Activated naive CD8-positive, alpha-beta T cell (primary cell): ENCODE results near the gene FGFR4.

ENCODE experiments used
- H3K27ac Mint-ChIP-seq: one replicate; pipeline ENCODE4 v1.8.0; 2021; ENCODE audit warnings: mixed read lengths
- H3K27me3 Mint-ChIP-seq: one replicate; pipeline ENCODE4 v1.8.0; 2021; ENCODE audit warnings: mixed read lengths
- H3K36me3 Mint-ChIP-seq: one replicate; pipeline ENCODE4 v1.8.0; 2021; ENCODE audit warnings: mixed read lengths
- H3K4me1 Mint-ChIP-seq: one replicate; pipeline ENCODE4 v1.8.0; 2021; ENCODE audit warnings: low read depth, mixed read lengths
- H3K4me3 Mint-ChIP-seq: one replicate; pipeline ENCODE4 v1.8.0; 2021; ENCODE audit warnings: mild to moderate bottlenecking, mixed read lengths
- H3K9me3 Mint-ChIP-seq: one replicate; pipeline ENCODE4 v1.8.0; 2021; ENCODE audit warnings: low read depth, mixed read lengths

FGFR4 gene

DNA sequence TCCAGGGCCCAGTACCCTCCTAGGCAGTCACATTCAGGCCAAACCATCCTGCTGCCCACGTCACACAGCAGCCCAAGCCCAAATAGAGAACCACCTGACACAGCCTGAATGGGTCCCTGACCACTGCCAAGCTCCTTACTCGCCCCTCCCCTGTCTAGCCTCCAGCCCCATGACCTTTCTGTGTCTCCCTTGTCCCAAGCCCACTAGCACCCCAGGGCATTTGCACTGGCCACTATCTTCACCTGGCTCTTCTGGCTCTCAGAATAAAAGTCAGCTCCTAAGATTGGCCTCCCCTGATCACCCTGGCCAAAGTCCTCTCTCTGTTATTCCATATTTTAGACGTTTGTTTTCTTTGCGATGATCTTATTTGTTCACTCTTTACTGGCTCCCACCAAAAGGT is 20.4 kb downstream of the FGFR4 start:
- H3K36me3 Mint-ChIP-seq, result no peaks in the 10 kb centered on the region
- H3K27me3 Mint-ChIP-seq, result no peaks in the 10 kb centered on the region
- H3K27ac Mint-ChIP-seq, result no peak overlapping the region
- no peak overlapping the region for H3K4me3 Mint-ChIP-seq
- H3K9me3 Mint-ChIP-seq, result no peaks in the 10 kb centered on the region
- no peaks in the 10 kb centered on the region for H3K4me1 Mint-ChIP-seq

DNA sequence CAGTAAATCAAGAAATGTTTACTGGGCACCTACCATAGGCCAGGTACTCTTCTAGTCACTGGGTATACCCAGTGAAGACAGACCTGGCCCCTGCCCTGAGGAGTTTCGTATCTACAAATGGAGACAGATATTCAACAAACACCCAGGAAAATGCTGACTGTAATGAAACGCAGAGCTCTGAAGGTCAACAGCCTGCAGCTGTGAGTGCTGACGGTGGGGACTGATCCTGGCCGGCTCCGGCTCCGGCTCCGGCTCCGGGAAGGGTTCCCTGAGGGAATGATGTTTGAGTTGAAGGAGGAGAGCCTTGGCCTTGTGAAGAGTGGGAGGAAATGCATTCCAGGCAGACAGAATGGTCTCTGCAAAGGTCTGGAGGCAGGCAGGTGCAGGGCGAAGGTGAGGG is 23.1 kb downstream of the FGFR4 start:
- no peaks in the 10 kb centered on the region for H3K27me3 Mint-ChIP-seq
- H3K9me3 Mint-ChIP-seq, result no peaks in the 10 kb centered on the region
- H3K4me1 Mint-ChIP-seq, result peaks cover 5% of the 10 kb centered on the region
- H3K36me3 Mint-ChIP-seq, result no peaks in the 10 kb centered on the region
- no peak overlapping the region for H3K4me3 Mint-ChIP-seq
- no peak overlapping the region for H3K27ac Mint-ChIP-seq

DNA sequence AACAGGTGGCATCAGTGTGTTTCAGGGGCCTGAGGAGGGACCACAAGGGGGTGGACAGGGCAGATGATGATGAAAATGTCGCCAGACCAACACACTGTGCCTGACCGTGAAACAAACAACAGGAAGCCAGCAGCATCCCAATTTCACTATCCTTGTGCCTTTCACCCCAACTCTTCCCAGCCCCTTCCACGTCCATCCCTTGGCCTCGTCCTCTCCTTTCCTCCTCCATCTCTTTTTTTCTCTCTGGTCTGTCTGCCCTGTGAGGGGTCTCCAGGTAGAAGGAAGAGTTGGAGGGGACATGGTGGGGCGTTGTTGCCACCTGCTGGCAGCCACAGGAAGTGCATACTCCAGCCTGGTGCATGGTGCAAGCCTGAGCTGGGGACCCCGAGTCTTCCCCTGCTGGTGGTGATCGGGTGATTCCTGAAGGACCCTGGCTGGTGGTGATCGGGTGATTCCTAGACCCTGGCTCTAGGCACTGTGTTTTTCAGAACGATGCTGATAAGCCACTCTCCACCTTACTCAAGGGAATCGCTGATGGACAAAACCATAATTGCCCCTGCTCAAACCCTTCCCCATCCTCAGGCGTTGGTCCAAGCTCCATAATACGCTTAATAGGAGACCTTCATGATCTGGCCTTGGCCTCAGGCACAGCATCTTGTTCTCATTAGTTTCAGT is 25.1 kb downstream of the FGFR4 start:
- no peaks in the 10 kb centered on the region for H3K9me3 Mint-ChIP-seq

DNA sequence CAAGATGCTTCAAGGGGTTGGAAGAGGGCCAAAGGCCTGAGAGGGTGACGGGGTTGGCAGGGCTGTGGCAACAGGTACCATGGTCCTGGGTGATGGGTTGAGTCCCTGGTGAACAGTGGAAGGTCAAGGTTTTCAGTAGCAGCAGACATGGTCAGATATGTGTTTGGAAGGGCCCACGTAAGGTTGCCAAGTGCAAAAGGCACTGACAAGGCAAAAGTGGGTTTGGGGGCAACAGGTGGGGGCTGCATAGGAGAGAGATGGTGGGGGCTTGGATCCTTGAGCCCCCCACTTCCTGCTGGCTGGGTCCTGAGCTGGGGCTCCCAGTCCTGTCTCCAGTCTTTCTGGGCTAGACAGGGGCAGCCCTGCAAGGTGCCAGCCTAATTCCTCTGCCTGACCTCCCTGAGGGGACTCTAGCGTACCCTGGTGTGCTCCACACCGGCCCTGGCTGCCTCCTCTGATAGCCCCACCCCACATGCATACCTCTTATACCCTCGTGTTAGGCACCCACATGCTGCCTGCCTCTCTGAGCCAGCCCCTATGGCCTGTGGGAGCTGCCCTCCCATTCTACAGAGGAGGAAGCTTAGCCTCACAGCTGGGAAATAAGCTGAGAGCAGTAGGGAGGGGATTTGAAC is 26.0 kb downstream of the FGFR4 start:
- H3K36me3 Mint-ChIP-seq, result no peaks in the 10 kb centered on the region
- no peaks in the 10 kb centered on the region for H3K9me3 Mint-ChIP-seq
- peaks cover 17% of the 10 kb centered on the region for H3K4me1 Mint-ChIP-seq
- no peak overlapping the region for H3K27ac Mint-ChIP-seq
- H3K27me3 Mint-ChIP-seq, result no peaks in the 10 kb centered on the region
- H3K4me3 Mint-ChIP-seq, result no peak overlapping the region

More for the DNA sequence above, 25.1 kb downstream of the FGFR4 start:
- no peak overlapping the region for H3K27ac Mint-ChIP-seq
- H3K4me3 Mint-ChIP-seq, result no peak overlapping the region
- H3K27me3 Mint-ChIP-seq, result no peaks in the 10 kb centered on the region
- H3K36me3 Mint-ChIP-seq, result no peaks in the 10 kb centered on the region
- H3K4me1 Mint-ChIP-seq, result peaks cover 14% of the 10 kb centered on the region

DNA sequence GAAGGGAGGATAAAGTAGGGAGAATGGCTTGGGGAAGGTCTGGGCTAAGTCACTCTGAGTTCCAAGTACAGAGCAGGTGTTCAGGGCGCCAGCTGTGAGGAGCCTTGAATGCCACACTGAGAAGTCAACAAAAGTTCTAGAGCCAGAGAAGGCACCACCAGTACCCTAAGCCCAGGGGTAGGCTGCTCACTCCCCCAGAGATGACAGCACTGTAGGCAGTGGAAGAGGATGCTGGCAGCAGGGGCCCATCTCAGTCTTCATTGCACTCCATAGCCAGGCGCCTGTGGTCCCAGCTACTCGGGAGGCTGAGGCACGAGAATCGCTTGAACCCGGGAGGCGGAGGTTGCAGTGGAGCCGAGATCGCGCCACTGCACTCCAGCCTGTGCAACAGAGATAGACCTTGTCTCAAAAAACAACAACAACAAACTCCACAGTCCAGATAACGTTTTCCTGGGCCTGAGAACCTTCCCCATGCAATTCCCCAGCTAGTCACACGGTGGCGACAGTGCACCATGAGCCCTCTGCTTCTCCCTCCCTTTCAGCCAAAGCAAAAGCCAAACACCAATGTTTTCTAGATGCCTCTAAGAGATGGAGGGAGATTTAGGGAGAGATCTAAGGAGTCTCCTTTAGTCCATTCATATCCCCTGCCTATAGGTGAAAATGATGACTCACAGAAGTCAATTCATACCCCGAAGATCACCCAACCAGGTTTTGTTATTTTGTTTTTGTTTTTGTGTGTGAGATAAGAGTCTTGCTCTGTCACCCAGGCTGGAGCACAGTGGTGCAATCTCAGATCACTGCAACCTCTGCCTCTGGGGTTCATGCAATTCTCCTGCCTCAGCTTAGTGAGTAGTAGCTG is 27.1 kb downstream of the FGFR4 start:
- Mint-ChIP-seq H3K4me1 (peaks cover 17% of the 10 kb centered on the region), H3K9me3 (no peaks in the 10 kb centered on the region), H3K36me3 (no peaks in the 10 kb centered on the region), H3K27me3 (no peaks in the 10 kb centered on the region), H3K4me3 (no peak overlapping the region), H3K27ac (no peak overlapping the region)

DNA sequence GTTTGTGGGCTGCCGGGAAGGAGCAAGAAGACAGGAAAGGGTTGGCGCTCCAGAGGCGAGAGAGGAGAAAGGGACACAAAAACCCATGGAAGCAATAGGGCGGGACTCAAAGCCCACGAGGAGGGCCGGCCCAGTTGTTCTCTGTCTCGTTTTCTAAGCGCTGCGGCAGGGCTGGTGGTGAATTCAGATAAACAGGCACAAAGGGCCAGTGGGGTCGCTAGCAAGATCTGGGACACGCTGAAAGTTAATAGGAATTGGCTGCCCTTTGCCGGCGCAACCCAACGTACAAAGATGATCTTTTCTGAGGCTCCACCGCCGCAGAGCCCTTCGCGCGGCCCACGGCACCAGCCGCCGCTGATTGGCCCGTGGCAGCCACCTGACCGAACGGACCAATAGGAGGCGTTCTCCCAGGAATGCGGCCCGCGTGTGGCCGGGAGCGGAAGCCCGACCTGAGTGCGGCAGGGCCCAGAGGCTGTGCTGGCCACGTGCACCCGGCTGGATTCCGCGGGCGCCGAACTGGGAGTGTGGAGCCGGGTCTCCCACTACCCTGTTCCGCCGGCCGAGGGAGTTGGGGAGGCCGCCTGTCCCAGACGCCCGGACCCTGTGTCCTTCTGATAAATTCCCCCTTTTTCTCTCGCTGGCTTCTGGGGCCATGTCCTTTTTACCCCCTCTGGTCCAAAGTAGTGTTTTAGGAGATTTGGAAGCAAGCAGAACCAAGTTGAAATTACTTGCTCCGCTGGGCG is 30.1 kb downstream of the FGFR4 start:
- peak overlapping the region; percentile 49 for H3K4me3 Mint-ChIP-seq
- H3K9me3 Mint-ChIP-seq, result no peaks in the 10 kb centered on the region
- peaks cover 17% of the 10 kb centered on the region for H3K4me1 Mint-ChIP-seq
- peak overlapping the region; percentile 74 for H3K27ac Mint-ChIP-seq
- no peaks in the 10 kb centered on the region for H3K36me3 Mint-ChIP-seq
- no peaks in the 10 kb centered on the region for H3K27me3 Mint-ChIP-seq

DNA sequence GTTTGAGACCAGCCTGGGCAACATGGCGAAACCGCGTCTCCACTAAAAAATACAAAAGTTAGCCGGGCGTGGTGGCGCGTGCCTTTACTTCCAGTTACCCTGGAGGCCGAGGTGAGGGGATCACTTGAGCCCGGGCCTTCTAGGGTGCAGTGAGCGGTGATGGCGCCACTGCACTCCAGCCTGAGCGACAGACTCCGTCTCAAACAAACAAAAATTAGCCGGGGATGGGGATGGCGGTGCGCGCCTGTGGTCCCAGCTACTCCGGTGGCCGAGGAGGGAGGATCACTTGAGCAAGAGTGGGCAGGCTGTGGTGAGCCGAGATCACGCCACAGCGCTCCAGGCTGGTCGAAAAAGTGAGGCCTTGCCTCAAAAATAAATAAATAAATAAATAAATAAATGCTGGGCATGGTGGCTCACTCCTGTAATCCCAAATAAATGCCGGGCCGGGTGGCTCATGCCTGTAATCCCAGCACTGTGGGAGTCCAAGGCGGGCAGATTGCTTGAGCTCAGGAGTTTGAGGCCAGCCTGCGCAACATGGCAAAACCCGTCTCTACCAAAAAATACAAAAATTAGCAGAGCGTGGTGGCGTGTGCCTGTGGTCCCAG is 30.8 kb downstream of the FGFR4 start:
- no peak overlapping the region for H3K4me3 Mint-ChIP-seq
- H3K36me3 Mint-ChIP-seq, result no peaks in the 10 kb centered on the region
- peak overlapping the region; percentile 74 for H3K27ac Mint-ChIP-seq
- no peaks in the 10 kb centered on the region for H3K9me3 Mint-ChIP-seq
- H3K4me1 Mint-ChIP-seq, result peaks cover 15% of the 10 kb centered on the region
- no peaks in the 10 kb centered on the region for H3K27me3 Mint-ChIP-seq

DNA sequence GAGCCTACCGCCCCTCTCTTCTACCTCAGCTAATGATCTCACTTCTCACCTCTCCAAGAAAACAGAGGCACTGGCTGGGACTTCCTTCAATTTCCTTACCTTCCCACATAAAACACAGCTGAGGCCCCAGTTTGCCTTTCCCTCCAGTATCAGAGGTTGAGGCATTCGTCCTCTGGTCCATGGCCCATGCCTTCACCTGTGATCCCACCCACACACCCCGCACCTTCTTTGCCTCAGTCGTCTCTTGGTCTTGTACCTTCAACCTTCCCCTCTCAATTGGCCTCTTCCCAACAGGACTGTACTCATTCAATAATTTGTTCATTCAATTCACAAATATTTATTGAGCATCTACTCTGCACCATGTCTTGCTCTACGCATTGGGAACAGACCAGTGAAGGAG is 35.9 kb downstream of the FGFR4 start:
- H3K9me3 Mint-ChIP-seq, result no peaks in the 10 kb centered on the region
- peaks cover 1% of the 10 kb centered on the region for H3K4me1 Mint-ChIP-seq
- no peak overlapping the region for H3K4me3 Mint-ChIP-seq
- H3K27ac Mint-ChIP-seq, result no peak overlapping the region
- no peaks in the 10 kb centered on the region for H3K27me3 Mint-ChIP-seq
- no peaks in the 10 kb centered on the region for H3K36me3 Mint-ChIP-seq

DNA sequence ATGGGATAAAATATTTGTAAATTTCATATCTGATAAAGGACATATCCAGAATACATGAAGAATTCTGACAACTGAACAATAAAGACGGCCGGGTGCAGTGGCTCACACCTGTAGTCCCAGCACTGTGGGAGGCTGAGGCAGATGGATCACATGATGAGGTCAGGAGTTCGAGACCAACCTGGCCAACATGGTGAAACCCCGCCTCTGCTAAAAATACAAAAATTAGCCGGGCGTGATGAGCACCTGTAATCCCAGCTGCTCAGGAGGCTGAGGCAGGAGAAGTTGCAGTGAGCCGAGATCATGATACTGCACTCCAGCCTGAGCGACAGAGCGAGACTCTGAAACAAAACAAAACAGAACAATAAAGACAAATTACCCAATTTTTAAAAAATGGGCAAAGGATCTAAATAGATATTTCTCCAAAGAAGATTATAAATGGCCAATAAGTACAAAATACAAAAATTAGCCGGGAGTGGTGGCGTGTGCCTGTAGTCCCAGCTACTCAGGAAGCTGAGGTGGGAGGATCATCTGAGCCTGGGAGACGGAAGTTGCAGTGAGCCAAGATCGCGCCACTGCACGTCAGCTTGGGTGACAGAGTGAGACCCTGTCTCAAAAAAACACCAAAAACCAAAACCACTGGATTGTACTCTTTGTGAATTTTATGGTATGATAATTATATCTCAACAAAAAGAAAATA is 37.2 kb downstream of the FGFR4 start:
- H3K27me3 Mint-ChIP-seq, result no peaks in the 10 kb centered on the region
- no peaks in the 10 kb centered on the region for H3K36me3 Mint-ChIP-seq
- H3K4me1 Mint-ChIP-seq, result peaks cover 11% of the 10 kb centered on the region
- no peak overlapping the region for H3K4me3 Mint-ChIP-seq
- H3K27ac Mint-ChIP-seq, result no peak overlapping the region
- no peaks in the 10 kb centered on the region for H3K9me3 Mint-ChIP-seq

DNA sequence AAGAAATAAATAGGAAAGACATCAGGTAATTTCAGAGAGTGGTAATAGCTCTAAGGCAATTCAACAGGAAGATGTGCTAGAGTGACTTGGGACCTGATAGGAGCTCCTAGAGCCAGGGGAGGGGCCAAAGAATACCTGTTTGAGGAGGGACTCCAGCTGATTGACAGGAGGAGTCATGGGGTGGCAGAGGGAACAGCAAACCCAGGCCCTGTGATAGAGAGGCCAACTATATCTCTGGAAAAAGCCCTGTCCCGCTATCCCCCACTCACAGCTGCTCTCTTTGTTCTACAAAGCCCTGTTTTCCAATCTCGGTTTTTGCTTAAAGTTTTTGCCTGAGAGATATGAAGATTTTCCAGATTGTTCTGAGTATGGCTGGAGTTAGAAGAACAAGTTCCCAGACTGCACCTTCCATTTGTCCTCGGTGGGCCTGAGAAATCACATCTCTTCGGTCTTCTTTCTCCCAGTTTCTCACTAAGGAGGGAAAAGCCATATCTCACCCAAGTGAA is 37.8 kb downstream of the FGFR4 start:
- Mint-ChIP-seq H3K36me3 (no peaks in the 10 kb centered on the region), H3K4me1 (peaks cover 17% of the 10 kb centered on the region), H3K9me3 (no peaks in the 10 kb centered on the region), H3K27ac (no peak overlapping the region), H3K27me3 (no peaks in the 10 kb centered on the region), H3K4me3 (no peak overlapping the region)

DNA sequence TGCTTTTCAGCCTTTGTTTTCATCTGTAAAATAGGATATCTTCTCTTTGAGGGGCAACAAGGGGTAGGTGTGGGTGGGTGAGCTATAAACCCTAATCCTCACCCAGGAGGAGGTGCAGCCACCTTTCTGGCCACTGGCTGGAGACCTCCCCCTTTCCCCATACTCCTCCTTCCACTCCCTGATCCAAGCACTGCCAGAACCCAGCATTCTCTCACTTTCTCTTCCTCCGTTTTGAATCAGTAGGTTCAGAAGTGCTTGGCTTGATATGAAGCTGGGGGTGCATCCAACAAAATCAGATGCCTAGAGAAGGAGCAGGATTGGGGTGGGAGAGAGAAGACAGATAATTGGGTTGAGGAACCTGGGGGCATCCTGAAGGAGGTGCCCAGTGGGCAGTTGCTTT is 40.1 kb downstream of the FGFR4 start:
- Mint-ChIP-seq H3K27me3 (no peaks in the 10 kb centered on the region), H3K27ac (no peak overlapping the region), H3K4me3 (no peak overlapping the region), H3K4me1 (peaks cover 29% of the 10 kb centered on the region), H3K9me3 (no peaks in the 10 kb centered on the region), H3K36me3 (no peaks in the 10 kb centered on the region)

DNA sequence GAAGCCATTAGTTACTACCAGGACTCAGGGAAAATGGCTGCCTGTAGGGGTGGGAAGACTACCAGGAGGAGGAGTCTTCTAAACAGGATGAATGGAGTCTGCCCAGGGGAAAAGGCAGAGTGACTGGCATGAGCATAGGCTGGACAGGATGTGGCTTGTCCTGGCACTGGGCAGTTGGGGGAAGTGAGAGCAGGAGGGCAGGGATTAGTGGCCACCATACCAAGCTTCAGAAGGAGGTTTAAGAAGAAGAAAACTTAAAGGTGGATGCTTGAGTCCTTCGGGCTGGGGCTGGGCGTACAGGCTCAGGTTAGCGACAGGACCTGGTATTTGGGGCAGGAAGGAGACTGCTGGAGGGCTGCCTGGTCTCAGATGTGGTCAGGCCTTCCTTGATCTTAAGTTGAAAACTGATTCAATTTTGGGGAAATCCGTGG is 41.9 kb downstream of the FGFR4 start:
- H3K27me3 Mint-ChIP-seq, result no peaks in the 10 kb centered on the region
- H3K4me1 Mint-ChIP-seq, result peaks cover 29% of the 10 kb centered on the region
- H3K36me3 Mint-ChIP-seq, result no peaks in the 10 kb centered on the region
- H3K4me3 Mint-ChIP-seq, result no peak overlapping the region
- H3K27ac Mint-ChIP-seq, result no peak overlapping the region
- no peaks in the 10 kb centered on the region for H3K9me3 Mint-ChIP-seq

DNA sequence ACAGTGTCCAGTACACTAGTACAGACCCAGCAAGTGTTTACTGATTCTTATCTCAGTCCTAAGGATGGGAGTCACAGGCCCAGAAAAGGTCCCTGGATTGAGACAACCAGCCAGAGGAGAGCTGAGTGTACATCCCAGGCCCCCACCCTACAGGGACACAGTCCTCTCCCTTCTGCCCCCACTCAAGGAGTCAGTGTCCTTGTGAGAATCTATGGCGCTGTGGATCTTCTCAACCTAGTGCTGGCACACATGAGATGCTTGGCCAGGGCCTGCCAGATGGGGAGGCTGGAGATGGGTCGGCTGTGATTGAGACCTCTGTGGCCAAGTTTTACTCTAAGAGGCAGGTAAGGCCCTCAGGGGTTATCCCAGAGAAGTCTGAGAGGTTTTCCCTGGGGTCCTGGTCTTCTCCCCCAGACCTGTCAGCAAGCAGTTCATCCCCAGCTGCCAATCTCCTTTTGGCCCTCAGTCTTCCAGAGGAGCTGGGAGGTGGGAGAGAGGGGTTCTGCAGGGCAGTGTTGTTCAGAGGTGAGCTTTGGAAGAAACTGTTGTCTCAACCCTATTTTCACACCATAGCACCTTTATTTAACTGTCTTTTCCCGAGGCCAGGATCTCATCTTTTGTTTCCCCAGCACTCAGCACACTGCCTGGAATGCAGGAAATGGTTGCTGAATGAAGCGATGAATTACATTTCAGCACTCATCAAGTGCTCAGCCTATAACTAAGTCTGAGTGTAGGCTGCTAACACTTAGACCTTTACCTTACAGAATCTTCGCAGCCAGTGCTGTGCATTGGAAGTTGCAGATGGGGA is 43.7 kb downstream of the FGFR4 start:
- Mint-ChIP-seq H3K27me3 (no peaks in the 10 kb centered on the region), H3K36me3 (peaks cover 1% of the 10 kb centered on the region), H3K9me3 (no peaks in the 10 kb centered on the region), H3K4me3 (no peak overlapping the region), H3K4me1 (peaks cover 37% of the 10 kb centered on the region), H3K27ac (peak overlapping the region; percentile 17)
